ENCODE results near the gene CLASRP.

GRCh38 chr19:45110851-45111266 is 72.0 kb downstream of the CLASRP start:
- TF ChIP-seq, protein P1, sequence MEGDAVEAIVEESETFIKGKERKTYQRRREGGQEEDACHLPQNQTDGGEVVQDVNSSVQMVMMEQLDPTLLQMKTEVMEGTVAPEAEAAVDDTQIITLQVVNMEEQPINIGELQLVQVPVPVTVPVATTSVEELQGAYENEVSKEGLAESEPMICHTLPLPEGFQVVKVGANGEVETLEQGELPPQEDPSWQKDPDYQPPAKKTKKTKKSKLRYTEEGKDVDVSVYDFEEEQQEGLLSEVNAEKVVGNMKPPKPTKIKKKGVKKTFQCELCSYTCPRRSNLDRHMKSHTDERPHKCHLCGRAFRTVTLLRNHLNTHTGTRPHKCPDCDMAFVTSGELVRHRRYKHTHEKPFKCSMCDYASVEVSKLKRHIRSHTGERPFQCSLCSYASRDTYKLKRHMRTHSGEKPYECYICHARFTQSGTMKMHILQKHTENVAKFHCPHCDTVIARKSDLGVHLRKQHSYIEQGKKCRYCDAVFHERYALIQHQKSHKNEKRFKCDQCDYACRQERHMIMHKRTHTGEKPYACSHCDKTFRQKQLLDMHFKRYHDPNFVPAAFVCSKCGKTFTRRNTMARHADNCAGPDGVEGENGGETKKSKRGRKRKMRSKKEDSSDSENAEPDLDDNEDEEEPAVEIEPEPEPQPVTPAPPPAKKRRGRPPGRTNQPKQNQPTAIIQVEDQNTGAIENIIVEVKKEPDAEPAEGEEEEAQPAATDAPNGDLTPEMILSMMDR (conservative IDR thresholded peaks at IDR 0.05; ENCODE audit: low read length): no peak
- TF ChIP-seq EZH2phosphoT487 (IDR thresholded peaks at IDR 0.05; ENCODE audit: borderline replicate concordance): no peak
